Adipocyte (in vitro differentiated cells): ENCODE results near the gene GUCD1.
A peak's percentile ranks its signal among the peaks of the same experiment; 100 is the strongest.

Experiments used
- DNase-seq: peaks from one replicate; pipeline ENCODE4 v3.0.0-alpha.2; 2015; ENCODE audit warnings: low read depth
- H3K27me3 ChIP-seq: replicated peaks from 2 replicates; pipeline ENCODE4 v1.7.0; 2013; ENCODE audit warnings: mild to moderate bottlenecking, low read length, moderate library complexity; ENCODE audit not compliant: control insufficient read depth, insufficient read depth
- H3K36me3 ChIP-seq: 2 replicates; pipeline ENCODE4 v1.7.0; 2013; ENCODE audit warnings: low read length, mild to moderate bottlenecking, moderate library complexity; ENCODE audit not compliant: control insufficient read depth, insufficient read depth, severe bottlenecking
- H3K4me1 ChIP-seq: 2 replicates; pipeline ENCODE4 v1.7.0; 2013; ENCODE audit warnings: mild to moderate bottlenecking, low read length, moderate library complexity; ENCODE audit not compliant: control insufficient read depth, insufficient read depth
- H3K4me3 ChIP-seq: 2 replicates; pipeline ENCODE4 v1.7.0; 2013; ENCODE audit warnings: mild to moderate bottlenecking, low read length, moderate library complexity
- H3K9ac ChIP-seq: 2 replicates; pipeline ENCODE4 v1.7.0; 2013; ENCODE audit warnings: mild to moderate bottlenecking, low read length, moderate library complexity
- H3K9me3 ChIP-seq: 2 replicates; pipeline ENCODE4 v1.7.0; 2013; ENCODE audit warnings: mild to moderate bottlenecking, low read length, moderate library complexity; ENCODE audit not compliant: control insufficient read depth

GUCD1 gene

DNA sequence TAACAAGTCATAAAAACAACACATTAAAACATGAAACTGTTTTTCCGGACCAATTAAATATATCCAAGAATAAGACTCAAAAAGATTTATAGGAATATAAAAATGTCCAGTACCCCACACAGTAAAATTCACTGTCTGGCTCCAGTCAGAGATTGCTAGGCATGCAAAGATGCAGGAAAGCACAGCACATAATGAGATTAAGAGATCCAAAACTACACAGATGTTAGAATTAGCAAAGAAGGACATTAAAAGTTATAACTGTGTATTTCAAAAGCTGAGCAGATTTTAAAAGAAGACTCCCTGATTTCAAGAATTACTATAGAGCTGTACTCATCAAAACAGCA, 24.3 kb upstream of the GUCD1 start:
- Histone ChIP-seq H3K27me3 (no peaks in the 10 kb centered on the region), H3K36me3 (peaks cover 9% of the 10 kb centered on the region), H3K4me1 (peaks cover 40% of the 10 kb centered on the region), H3K9ac (no peak overlapping the region), H3K9me3 (no peaks in the 10 kb centered on the region), H3K4me3 (no peak overlapping the region)
- no peak for DNase-seq

DNA sequence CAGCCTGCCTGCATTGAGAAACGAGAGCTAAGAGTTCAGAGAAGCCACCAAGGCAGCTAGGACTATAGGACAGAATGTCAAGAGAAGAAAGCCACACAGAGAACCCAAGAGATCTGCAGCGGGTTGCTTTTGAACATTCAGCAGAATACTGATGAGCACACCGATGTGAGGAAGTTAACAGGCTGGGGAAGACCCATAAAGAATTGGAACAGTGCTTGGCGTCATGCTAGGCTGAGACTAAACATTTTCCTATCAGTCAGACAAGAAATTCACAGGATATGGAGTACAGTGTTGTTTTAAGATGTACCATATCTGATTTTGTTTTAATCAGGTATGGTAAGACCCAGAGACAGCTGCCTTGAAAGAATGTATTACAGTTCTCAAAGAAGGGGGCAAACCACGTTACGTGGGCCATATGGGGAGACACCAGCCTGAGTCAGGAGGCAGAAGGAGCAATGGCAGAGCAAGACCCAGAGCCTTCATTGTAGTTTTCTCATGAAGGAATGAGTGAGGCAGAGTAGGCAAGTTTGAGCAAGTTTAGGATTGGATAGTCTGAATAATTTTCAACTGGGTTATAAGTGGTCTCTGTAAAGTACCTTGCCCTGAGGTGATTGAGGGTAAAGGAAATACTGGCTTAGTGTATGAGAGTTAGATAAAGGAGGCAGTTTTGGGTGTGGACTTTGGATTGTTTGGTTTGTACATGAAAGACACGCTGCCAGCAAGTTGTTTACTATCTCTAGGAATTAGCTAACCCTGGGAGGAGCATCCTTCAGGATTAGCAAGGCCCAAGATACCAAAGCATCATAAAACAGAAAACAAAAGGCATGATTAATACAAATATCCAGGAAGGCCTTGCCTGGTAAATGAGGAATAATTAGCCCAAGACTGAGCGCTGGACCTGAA, 23.7 kb upstream of the GUCD1 start:
- Histone ChIP-seq H3K9ac (no peak overlapping the region), H3K4me1 (peaks cover 35% of the 10 kb centered on the region), H3K4me3 (no peak overlapping the region), H3K36me3 (peaks cover 15% of the 10 kb centered on the region), H3K27me3 (no peaks in the 10 kb centered on the region), H3K9me3 (no peaks in the 10 kb centered on the region)
- no peak for DNase-seq

DNA sequence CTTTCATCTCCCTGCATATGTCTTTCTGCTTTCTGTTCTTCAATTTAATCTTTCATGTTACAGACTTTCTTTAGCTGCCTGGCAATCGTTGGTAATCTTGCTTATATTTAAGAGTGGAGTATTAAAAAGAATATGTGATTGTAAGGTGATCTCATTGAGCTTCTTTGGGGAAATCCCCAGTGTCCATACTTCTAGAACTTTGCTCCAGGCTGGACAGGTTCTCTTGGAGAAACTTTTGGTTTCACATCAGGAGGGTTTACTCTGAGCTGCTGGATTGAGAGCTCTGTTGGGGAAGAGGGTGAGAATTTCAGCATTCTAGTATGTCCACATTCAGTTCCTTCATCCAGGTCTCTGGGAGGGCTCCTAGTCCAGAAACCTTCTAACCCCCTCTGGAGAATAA, 21.8 kb upstream of the GUCD1 start:
- Histone ChIP-seq H3K4me1 (peaks cover 27% of the 10 kb centered on the region), H3K27me3 (no peaks in the 10 kb centered on the region), H3K9me3 (no peaks in the 10 kb centered on the region), H3K36me3 (peaks cover 34% of the 10 kb centered on the region), H3K9ac (no peak overlapping the region), H3K4me3 (no peak overlapping the region)
- DNase-seq = no peak

DNA sequence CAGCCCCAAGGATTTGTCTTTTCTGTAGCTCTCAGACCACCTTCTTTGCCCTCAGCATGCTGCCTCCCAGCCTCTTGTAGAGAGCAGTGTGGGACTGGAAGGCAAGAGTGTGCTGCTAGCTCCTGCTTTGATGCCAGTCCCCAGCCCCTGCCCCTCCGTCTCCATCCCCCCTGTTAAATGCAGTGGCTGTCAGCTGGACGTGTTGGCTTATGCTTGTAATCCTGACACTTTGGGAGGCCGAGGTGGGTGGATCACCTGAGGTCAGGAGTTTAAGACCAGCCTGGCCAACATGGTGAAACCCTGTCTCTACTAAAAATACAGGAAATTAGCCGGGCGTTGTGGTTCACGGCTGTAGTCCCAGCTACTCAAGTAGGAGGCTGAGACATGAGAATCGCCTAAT, 16.3 kb upstream of the GUCD1 start:
- Histone ChIP-seq H3K9ac (no peak overlapping the region), H3K9me3 (no peaks in the 10 kb centered on the region), H3K4me3 (no peak overlapping the region), H3K36me3 (peaks cover 61% of the 10 kb centered on the region), H3K27me3 (no peaks in the 10 kb centered on the region), H3K4me1 (peaks cover 10% of the 10 kb centered on the region)
- no peak for DNase-seq

DNA sequence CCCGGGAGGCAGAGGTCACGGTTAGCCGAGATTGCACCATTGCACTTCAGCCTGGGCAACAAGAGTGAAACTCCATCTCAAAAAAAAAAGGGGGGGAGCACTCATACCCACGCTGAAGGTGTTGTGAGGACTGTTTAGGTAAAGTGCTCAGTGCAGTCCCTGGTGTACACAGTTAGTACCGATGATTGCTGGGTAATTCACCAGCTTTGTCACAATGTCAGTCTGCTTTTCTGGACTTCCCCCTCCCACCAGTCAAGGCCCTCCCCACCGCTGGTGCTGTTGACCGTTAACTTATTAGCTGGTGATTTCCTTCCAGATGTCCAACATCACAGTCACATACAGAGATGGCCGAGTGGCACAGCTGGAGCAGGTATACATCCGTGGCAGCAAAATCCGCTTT, 12.7 kb upstream of the GUCD1 start:
- no peak overlapping the region for H3K9ac ChIP-seq
- H3K4me3 ChIP-seq = no peak overlapping the region
- peaks cover 22% of the 10 kb centered on the region for H3K4me1 ChIP-seq
- H3K36me3 ChIP-seq = peaks cover 36% of the 10 kb centered on the region
- no peaks in the 10 kb centered on the region for H3K9me3 ChIP-seq
- no peaks in the 10 kb centered on the region for H3K27me3 ChIP-seq
- DNase-seq = no peak

DNA sequence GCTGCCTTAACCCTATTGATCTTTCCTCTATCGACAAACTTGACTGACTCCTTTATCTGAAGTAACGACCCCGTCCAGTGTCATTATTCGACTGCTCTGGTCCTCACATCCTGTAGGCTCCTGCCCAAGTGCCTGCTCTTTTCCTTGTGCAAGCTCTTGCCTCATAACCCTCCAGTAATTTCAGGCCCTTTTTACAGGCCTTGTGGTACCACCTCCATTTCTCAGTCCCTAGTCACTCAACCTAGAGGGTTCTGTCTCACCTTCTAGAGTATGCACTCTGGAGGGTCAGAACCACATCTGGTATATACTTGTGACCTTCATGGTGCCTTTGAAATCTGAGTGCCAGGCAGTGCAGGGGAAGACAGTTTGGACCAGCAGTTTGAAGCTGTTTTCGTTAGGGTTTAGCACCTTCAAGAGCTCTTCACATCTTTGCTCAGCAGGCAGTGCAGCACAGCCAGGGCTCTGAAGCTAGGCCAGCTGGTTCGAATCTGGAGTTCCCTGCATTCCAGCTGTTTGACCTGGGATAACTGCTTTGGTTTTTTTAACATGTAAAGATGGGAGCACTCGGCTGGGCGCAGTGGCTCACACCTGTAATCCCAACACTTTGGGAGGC, 12.1 kb upstream of the GUCD1 start:
- Histone ChIP-seq H3K4me1 (peaks cover 22% of the 10 kb centered on the region), H3K4me3 (no peak overlapping the region), H3K36me3 (peaks cover 29% of the 10 kb centered on the region), H3K9ac (no peak overlapping the region), H3K27me3 (no peaks in the 10 kb centered on the region), H3K9me3 (no peaks in the 10 kb centered on the region)
- DNase-seq = no peak

DNA sequence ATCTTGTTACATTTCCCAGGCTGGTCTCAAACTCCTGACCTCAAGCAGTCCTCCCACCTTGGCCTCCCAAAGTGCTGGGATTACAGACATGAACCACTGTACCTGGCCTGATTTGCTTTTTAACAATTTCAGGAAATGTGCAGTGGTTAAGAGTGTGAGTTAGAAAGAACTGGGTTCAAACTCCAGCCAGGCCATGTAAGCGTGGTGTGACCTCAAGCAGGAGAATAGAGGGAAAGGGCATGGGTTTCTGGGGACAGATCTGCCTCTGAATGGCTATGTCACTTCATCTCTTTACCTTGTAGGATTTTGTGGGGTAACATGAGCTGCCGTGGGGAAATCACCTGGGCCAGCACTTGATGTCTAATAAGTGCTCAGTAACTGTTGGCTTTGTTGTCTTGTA, 10.1 kb upstream of the GUCD1 start:
- Histone ChIP-seq H3K4me3 (no peak overlapping the region), H3K4me1 (peaks cover 22% of the 10 kb centered on the region), H3K9ac (no peak overlapping the region), H3K9me3 (no peaks in the 10 kb centered on the region), H3K27me3 (no peaks in the 10 kb centered on the region), H3K36me3 (peaks cover 30% of the 10 kb centered on the region)
- no peak for DNase-seq

DNA sequence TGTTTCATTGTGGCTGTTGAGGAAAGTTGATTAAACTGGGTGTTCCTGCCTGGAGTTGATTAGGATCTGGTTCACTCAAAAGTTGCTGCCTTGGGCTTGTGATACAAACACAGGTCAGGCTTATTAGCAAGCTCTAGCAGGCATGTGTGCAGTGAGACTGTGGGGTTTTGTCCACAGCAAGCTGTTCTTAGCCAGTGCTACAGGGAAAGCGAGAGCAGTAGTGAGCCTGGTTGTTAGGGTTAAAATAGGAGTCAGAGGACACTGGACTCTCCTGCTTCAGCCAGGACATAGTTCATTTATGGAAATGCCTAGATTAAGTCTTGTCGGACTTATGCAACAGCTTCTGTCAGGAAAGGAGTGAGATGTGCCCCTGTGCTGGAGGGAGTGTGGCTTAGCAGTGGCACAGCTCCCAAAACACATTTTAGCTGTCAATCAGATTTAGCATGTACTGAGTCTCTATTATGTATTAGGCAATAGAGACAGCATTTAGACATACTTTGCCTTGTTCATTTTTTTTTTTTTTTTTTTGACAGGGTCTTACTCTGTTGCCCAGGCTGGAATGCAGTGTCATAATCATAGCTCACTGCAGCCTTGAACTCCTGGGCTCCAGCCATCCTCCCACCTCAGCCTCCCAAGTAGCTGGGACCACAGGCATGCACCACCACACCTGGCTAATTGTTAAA, 9.6 kb upstream of the GUCD1 start:
- Histone ChIP-seq H3K4me3 (no peak overlapping the region), H3K27me3 (no peaks in the 10 kb centered on the region), H3K36me3 (peaks cover 26% of the 10 kb centered on the region), H3K9ac (peak overlapping the region; percentile 21), H3K4me1 (peaks cover 22% of the 10 kb centered on the region), H3K9me3 (no peaks in the 10 kb centered on the region)
- peak; percentile 76 for DNase-seq

DNA sequence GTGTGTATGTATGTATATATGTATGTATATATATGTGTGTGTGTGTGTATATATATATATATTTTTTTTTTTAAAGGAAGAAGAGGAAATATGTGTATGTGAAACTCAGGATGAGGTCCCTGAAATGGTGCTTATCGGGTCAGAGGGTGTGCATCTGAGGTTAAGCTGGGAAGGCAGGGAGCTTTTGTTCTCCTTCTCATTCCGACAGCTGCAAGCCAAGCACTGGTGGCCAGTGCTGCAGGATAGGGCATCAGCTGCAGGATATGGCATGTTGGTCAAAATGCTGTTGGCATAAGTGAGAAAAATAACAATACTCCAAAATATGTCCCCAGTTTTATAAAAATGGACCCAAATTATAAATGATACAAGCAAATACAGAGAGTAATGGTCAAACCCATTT, 8.3 kb upstream of the GUCD1 start:
- Histone ChIP-seq H3K9ac (no peak overlapping the region), H3K9me3 (no peaks in the 10 kb centered on the region), H3K27me3 (no peaks in the 10 kb centered on the region), H3K4me3 (no peak overlapping the region), H3K36me3 (peaks cover 30% of the 10 kb centered on the region), H3K4me1 (peaks cover 22% of the 10 kb centered on the region)
- no peak for DNase-seq

DNA sequence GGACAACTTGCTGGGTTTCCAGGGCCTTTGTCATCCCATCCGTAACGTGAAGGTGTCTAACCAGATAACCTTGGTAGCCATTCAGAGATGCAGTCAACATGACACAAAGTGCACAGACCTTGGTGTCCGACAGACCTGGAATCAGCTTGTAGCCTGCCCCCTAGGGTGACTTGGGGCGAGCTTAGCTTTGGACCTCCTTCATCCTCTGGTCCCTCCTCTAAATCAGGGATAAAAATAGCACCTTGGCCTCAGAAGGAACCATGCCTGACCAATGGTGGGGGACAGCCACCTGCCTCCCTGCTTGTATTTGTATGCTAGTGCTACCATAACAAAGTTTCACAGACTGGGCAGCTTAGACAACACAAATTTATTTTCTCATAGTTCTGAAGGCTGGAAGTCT, 4.5 kb upstream of the GUCD1 start:
- peaks cover 34% of the 10 kb centered on the region for H3K36me3 ChIP-seq

DNA sequence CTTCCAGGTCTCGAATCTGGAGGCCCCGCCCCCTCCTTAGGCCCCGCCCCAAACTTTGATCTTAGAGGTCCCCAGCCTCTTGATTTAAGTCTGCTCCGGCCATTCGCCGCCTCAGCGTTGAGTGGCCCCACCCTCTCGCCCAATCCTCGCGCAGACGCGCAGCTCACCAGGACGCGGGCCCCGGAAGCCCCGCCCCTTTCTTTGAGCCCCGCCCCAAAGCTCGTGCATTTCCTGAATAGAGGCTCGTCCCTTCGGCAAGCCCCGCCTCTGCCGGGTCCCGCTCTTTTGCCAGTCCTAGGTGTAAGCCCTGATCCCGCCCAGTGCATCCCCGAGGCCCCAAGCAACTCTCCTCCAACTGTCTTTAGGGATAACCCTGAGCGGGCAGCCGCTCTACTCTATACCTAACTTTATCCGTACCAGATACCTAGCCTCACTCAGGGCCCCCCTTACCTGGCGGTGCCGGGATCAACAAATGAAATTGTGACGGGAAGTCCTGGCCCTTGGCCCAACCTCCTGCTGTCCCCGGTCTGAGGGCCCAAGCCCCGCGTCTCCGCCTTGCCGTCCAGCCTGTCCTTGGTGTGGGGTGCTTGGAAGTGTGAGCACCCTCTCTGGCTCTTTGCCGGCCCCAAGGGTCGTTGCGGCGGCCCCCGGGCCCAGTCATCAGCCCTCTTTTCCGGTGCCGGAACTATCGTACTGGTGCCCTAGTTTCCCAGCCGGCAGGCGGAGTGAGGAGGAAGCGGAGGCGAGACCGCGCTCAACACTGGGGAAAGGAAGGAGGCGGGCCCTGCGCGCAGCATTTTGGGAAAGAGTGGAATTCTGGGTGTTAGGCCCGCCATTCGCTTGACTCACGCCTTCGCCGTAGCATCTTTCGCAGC, 464 bp upstream of the GUCD1 start, which contains the start of gene SNRPD3:
Gene SNRPD3, plus strand, starts transcription at position 835 of the 875 bp plus-strand sequence. CDS start 1,676 bp downstream, outside the sequence.
- Histone ChIP-seq H3K9me3 (no peaks in the 10 kb centered on the region), H3K9ac (peak within 1 kb of the TSS; percentile 95), H3K4me3 (peak within 1 kb of the TSS; percentile 93), H3K4me1 (peaks cover 41% of the 10 kb centered on the region), H3K27me3 (no peaks in the 10 kb centered on the region), H3K36me3 (peaks cover 37% of the 10 kb centered on the region)
- peak; percentile 100 for DNase-seq

More for the DNA sequence above, 4.5 kb upstream of the GUCD1 start:
- H3K9me3 ChIP-seq = no peaks in the 10 kb centered on the region
- no peaks in the 10 kb centered on the region for H3K27me3 ChIP-seq
- peaks cover 24% of the 10 kb centered on the region for H3K4me1 ChIP-seq
- no peak for DNase-seq
- H3K4me3 ChIP-seq = no peak overlapping the region
- no peak overlapping the region for H3K9ac ChIP-seq
